HUDEP-2 (cell line): ENCODE results near the gene LRRN3.

Experiments used
- DNase-seq, 76 experiments: peaks; one replicate each; lab custom pipeline; 2025; ENCODE audit not compliant: unreplicated experiment in 76 of 76; lab: John Stamatoyannopoulos, UW

LRRN3 gene

GRCh38 chr7:111076205-111076604, 14.7 kb upstream of the LRRN3 start:
- DNase-seq: no peak

- no peak for DNase-seq
These were observed 13.9 kb upstream of the LRRN3 start for GRCh38 chr7:111077001-111077400.

DNA sequence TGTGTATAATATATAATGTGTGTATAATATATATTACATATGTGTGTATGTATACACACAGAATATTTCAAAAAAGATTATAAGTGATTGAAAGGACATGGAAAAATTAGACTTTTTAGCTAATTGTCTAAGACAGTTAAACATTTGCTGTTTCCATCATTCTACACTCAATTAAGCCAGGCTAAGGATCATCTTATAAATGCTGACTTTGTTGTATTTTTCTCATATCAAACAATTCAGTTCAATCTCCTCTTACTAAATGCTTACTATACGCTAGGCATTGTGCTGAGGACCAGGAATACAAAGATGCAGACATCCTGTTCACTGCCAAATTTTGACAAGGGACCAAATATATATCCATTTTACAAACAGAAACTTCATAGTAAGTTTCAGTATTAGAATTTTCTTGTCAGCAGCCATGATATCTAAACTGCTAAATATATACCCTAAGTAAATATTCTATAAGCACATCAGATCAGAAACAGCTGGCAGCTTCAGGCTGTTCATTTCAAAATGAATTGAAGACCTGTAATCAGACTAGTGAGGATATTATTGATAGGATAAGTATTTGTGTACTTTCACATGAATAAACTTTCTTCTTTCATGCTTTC, 10.3 kb upstream of the LRRN3 start:
- DNase-seq: no peak

GRCh38 chr7:111081546-111082267, 9.2 kb upstream of the LRRN3 start:
- DNase-seq: no peak

DNA sequence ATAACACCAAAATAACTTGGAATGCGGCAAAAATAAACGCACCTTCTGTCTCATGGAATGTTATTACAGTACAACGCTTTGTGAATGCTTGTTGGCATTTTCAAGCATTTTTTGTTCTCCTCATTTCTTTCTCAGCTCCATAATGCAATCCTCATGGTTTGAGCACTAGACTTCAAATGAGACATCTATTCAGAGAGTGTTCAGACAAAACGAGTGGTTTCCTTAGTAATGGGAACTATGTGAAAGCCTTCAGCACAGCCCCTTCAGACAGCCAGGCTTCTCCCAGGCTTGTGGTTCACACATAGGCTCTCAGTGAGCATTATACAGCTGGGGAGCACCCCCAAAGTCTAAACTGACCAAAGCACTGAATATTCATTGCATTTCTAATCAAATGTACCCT, 8.6 kb upstream of the LRRN3 start:
- DNase-seq: no peak

GRCh38 chr7:111083413-111083812, 7.5 kb upstream of the LRRN3 start:
- DNase-seq: no peak

GRCh38 chr7:111085356-111085755, 5.6 kb upstream of the LRRN3 start:
- DNase-seq: no peak

DNA sequence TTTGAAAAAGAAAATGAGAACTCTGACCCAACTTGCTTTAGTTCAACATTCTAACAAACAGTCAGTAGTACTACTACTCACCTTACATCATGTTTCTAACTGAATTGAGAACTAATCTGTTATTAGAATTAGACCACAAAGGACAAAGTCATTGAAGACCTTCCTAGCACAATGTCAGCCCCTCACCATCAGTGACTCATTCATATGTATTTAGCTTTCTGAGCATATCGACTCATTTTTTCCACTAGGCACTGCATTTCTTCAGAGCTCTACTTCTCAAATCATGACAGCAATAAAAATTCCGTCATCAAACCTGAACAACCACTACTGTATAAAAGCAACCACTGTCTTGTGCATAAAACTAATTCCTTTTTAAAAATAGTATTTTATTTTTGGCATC, 4.4 kb upstream of the LRRN3 start:
- DNase-seq: no peak

GRCh38 chr7:111088328-111088727, 2.6 kb upstream of the LRRN3 start:
- DNase-seq: no peak

DNA sequence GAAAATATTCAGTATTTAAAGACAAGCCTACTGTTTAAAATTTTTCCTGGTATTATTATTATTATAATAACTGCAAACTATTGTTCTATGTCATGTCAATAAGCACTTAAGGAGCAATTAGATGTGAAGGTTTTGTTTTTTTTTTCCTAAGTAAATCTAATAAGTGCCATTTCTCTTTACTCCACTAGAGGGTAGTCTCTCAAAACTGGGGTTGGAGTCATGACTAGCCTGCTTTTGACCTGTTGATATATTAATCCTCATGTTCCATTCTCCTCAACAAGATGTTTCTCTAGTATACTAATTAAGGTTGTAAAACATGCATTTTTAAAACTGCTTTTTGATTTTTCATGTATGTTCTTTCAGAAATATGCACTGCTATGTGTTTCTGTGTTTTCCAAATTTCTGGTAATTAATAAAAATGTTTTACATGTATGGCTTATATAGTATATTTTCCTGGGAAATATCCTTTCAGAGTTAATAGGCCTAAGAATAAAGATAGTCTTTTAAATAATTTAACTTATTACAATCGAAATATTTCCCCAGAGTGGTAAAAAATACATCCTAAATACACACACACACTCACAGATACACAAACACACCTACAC, 1.0 kb upstream of the LRRN3 start:
- DNase-seq: peak in 7 of 76 experiments; percentile 3 to 32 (median 17)

GRCh38 chr7:111091593-111092358, 849 bp downstream of the LRRN3 start:
- DNase-seq: no peak

GRCh38 chr7:111092406-111093236, 1.7 kb downstream of the LRRN3 start:
- no peak for DNase-seq

DNA sequence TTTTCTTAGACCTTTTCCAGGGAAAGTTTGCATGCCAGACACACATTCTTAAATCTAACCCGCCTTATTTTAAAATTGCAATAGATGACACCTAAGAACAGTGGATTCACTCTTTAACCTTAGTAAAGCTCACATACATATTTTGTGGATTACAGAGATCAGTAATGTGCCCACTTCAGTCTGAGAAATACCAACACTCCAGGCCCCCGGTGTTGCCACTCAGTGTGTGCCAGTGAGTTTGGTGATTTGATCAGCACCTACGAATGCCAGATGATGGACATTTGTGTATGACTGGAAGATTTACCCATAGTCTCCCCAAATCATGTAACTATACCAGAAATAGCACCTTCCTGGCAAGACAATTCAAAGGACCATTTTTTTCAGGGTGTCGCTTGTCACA, 2.6 kb downstream of the LRRN3 start:
- DNase-seq: no peak

DNA sequence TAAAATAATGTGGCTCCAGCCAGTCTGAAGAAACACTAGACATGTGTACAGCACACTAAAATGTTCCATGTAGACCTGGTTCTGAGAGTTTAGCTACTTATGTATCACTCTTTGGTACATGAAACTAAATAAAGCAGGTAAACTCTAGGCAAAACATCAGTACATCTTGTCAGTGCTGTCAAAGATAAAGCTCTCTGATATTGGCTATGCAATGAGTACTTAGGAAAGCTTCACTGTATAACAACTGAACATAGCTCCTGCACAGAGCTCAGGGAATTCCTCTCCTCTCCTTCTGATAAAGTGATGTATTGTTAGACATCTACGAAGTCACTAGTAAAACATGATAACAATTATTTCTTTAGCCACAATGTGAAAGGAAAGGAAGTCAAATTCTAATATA, 3.5 kb downstream of the LRRN3 start:
- no peak for DNase-seq

DNA sequence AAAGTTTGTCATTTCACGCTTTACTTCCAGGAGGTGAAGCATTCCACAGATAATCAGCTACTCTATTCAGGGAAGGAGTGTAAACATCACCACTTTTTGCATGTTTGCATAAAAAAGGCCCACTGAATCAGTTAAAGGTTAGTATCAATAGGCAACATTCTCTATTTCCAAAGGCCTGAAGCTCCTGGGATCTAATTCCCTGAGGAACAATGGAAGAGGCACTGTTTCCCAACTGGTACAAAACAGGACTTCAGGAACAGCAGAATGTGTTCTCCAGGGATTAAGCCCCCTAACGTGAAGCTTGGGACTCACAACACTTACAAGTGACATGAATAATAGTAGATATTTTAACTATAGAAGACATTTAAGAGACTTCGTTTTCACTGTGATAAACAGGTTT, 6.1 kb downstream of the LRRN3 start:
- no peak for DNase-seq

DNA sequence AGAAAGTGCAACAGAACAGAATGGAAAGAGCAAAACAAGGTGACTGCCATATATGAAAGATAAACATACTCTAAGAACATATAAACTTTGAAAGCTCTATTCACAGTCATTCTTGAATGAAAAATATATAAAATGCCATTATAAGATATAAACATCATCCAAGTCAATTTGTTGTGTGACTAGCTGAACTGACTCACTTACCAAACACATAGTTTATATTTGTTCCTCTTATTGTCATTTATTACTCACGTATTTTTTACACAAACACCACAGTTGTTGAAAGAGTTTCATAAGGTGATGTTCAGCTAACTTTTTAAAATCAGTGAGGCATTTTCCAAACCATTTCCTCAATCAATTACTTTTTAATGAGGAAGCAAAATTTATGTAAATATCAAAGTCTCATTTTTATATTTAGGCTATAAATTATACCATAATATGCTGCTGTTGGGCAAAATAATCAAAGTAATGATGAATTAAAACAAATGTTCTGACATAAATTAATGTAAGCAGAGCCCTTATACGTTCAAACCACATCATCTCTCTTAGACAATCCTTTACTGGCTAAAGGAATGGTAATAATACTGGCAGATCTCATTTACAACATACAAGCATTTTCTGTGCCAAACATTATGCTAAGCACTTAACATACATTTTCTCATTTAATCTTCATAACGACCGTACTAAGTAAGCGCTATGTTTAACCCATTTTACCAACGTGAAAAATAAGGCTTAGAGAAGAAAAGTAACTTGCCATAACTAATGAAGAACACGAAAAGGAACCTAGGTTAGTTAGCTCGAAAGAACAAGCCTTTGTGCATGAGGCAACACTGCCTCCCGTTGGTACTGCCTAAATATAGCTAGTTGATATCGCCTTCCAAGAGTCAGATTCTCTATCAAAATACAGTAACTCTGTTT, 7.3 kb downstream of the LRRN3 start:
- DNase-seq: peak in 4 of 76 experiments; percentile 4 to 15 (median 10)

GRCh38 chr7:111098926-111099250, 8.0 kb downstream of the LRRN3 start:
- DNase-seq: no peak

DNA sequence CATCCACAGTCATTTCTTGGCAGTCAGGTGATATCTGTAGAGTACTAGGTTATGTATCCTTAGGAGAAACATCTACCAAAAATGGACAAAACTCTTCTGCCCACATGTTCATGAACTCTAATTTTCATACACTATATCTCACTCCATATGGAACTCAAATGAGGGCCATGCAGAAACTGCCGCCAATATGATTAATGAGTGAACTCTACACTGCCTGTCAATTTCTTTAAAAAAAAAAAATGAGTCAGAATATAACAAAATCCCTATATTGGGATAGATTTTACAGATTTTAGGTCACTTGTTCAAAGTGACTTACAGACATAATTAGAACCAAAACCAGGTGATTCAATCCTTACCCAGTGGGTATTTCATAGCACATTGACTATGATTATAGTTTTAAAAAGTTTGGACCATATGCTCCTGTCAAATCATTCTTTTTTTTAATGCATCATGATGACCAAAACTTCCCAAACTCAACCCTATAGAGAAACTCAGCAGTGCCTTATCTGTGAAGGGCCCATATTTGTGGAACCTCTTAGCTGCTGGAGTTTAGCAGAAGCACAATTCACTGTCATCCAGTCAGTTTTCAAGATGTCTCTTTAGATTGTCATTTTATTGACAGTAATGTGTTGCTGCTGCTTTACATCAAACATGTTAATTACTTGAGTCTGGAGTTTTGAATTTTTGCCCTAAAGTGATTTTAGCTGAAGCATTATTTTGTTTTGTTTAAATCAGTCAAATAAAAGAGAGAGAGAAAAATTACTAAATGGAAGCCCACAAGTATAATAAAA, 11.1 kb downstream of the LRRN3 start:
- DNase-seq: no peak

DNA sequence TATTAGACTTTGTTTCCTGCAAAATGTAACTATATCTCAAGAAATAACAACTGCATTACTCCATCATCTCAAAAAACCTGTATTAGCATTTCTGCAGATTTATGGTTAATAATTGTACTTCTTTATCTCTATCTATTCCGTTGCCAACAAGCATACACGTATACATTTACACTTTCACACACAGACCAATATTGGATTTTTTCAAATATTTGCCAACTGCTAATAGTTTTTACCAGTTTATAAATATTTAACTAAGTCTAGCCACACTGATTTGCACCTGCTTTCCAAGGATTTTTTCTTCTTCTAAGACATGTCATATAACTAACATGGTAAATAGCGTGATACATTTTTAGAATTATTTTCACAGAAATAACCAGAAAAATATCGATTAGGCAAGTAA, 12.2 kb downstream of the LRRN3 start:
- no peak for DNase-seq
